Body of pancreas (tissue), 4 donors: ENCODE measurements around the gene MC4R. TPM values are rescaled to one million over a fixed set of nuclear protein-coding genes. Genes with fewer than 3 reads are reported as not detected.

ENCODE experiments used
- ATAC-seq: fragments of 150-250 bp; one replicate; pipeline ENCODE4 v1.9.1; 2016
- DNase-seq, 4 donors: peaks; one replicate each; pipeline ENCODE4 v3.0.0-alpha.2; 2019
- H3K27ac ChIP-seq, 4 donors: fragments of 200-600 bp; sonication (generic); 1 replicate in 3 of 4; 2 replicates in 1 of 4; pipeline versions ENCODE4 v1.5.1 to v1.6.1; 2016 to 2019; ENCODE audit warnings: mild to moderate bottlenecking in 1 of 4, mixed read lengths in 1 of 4, moderate library complexity in 1 of 4
- H3K27me3 ChIP-seq, 2 donors: fragments of 200-600 bp; sonication (generic); one replicate each; pipeline ENCODE4 v1.6.0; 2016; ENCODE audit warnings: mild to moderate bottlenecking in 1 of 2
- H3K36me3 ChIP-seq, 2 donors: fragments of 200-600 bp; sonication (generic); replicated peaks in 1 of 2; 2 replicates each; pipeline ENCODE4 v1.5.1; 2016; ENCODE audit warnings: low read depth in 2 of 2; ENCODE audit not compliant: insufficient read depth in 1 of 2
- H3K4me1 ChIP-seq: fragments of 200-600 bp; sonication (generic); one replicate; pipeline ENCODE4 v1.6.0; 2016
- H3K4me3 ChIP-seq, 2 donors: fragments of 200-600 bp; sonication (generic); 1 replicate in 1 of 2; 2 replicates in 1 of 2; pipeline ENCODE4 v1.5.1; 2016 to 2019
- H3K9me3 ChIP-seq, 3 donors: fragments of 200-600 bp; sonication (generic); 1 replicate in 2 of 3; 2 replicates in 1 of 3; pipeline ENCODE4 v1.5.1; 2016
- POLR2A ChIP-seq, 3 donors: fragments of 450-650 bp; IDR thresholded peaks; one replicate each; pipeline ENCODE4 v1.6.1; 2016; ENCODE audit warnings: antibody characterized with exemption in 3 of 3, mild to moderate bottlenecking in 2 of 3
- WGBS, 2 donors: methylation state at CpG; one replicate each; pipeline ENCODE4 v1.1.5; 2017; 5-methylcytosine and 5-hydroxymethylcytosine counted together
- intact Hi-C: fragments of 100-400 bp; cut with DNase I; formaldehyde crosslinking; loops from one replicate; pipeline ENCODE4 v1.15.1; 2023
- total RNA-seq, 2 donors: library from RNA; depleted of rRNA; stranded (reverse); fragments of >200 nt; gene quantifications; one replicate each; pipeline ENCODE4 v1.1.0, GENCODE V29; 2016
- TF ChIP-seq, protein P1 (sequence below), 7 experiments: fragments of 450-650 bp in 4 of 7; fragments of 200-600 bp in 3 of 7; sonication (generic) in 3 of 7; IDR thresholded peaks; one replicate each; pipeline ENCODE4 v1.5.1; 2016 to 2019; ENCODE audit warnings: antibody characterized with exemption in 7 of 7

MC4R gene
- total RNA-seq, 2 donors from 2014 or later = not detected

DNA sequence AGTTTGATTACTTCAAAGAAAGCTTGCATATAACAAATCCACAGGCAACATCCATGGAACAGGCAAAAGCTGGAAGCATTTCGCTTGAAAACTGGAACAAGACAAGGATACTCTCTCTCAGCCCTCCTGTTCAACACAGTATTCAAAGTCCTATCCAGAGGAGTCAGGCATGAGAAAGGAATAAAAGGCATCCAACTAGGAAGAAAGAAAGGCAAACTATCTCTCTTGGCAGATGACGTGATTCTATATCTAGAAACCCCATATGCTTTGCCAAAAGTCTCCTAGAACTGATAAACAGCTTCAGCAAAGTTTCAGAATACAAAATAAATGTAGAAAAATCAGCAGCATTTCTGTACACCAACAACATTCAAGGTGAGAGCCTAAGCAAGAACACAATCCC is 34.1 kb upstream of the MC4R start:
- Histone ChIP-seq H3K36me3 (no peaks in the 10 kb centered on the region), H3K4me1 (no peaks in the 10 kb centered on the region), H3K27me3 (no peaks in the 10 kb centered on the region), H3K4me3 (no peak overlapping the region), H3K27ac (no peak overlapping the region), H3K9me3 (no peaks in the 10 kb centered on the region)
- intact Hi-C loops = no loop called here
- DNase-seq = no peak
- TF ChIP-seq, protein P1, sequence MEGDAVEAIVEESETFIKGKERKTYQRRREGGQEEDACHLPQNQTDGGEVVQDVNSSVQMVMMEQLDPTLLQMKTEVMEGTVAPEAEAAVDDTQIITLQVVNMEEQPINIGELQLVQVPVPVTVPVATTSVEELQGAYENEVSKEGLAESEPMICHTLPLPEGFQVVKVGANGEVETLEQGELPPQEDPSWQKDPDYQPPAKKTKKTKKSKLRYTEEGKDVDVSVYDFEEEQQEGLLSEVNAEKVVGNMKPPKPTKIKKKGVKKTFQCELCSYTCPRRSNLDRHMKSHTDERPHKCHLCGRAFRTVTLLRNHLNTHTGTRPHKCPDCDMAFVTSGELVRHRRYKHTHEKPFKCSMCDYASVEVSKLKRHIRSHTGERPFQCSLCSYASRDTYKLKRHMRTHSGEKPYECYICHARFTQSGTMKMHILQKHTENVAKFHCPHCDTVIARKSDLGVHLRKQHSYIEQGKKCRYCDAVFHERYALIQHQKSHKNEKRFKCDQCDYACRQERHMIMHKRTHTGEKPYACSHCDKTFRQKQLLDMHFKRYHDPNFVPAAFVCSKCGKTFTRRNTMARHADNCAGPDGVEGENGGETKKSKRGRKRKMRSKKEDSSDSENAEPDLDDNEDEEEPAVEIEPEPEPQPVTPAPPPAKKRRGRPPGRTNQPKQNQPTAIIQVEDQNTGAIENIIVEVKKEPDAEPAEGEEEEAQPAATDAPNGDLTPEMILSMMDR (IDR thresholded peaks at IDR 0.05) = no peak
- no peak for TF ChIP-seq POLR2A (IDR thresholded peaks at IDR 0.05)
- WGBS, 2 donors = 39 to 46% methylated on average over 2 of the region's 2 CpGs
- no peak for ATAC-seq

DNA sequence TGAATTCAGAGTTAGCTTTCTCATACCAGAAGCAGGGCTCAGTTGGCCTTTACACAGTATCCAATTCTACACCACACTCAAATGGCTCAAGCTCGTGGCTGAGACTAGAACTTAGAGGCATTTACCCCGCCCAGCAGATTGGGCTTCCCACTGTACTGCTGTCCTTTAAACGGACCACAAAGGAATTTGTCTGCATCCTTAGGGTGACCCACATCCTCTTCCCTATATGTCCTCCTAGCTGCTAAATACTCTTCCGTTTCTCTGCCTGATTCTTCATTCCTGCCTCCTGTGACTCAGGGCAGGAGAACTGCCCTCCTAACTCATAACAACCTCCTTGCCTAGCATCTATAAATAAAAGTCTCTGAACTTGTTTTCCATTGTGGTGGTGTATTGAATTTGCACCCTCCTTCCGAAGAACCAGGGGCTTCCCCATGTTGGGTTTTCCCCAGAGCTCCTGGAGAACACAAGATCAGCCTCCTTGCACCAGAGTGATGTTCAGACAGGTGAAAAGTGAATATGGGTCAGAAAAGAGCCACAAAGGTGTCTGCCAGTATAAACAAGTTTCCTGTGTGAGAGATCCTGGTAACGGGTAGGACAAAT is 32.0 kb upstream of the MC4R start:
- intact Hi-C loops = no loop called here
- Histone ChIP-seq H3K27ac (no peak overlapping the region), H3K36me3 (no peaks in the 10 kb centered on the region), H3K4me3 (no peak overlapping the region), H3K27me3 (no peaks in the 10 kb centered on the region), H3K4me1 (no peaks in the 10 kb centered on the region), H3K9me3 (no peaks in the 10 kb centered on the region)
- no peak for TF ChIP-seq POLR2A (IDR thresholded peaks at IDR 0.05)
- TF ChIP-seq, protein P1 (IDR thresholded peaks at IDR 0.05) = no peak
- no peak for DNase-seq
- 41 to 51% methylated on average over 6 of the region's 6 CpGs for WGBS, 2 donors
- no peak for ATAC-seq

DNA sequence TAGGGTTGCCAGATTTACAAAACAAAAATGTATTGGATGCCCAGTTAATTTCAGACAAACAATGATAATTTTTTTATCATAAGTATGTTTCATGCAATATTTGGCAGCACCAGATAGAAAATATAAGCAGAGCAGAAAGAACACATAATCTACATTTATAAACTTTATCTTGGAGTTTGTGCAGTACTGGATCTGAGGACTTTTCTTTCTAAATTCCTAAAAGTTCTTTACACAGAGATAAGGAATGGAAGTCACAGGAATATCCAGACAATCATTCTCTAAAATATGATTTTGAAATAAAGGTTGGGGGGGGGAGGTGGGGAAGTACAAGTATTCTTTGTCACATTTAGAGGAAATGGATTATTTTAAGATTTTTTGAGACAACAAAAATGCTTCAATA is 28.8 kb upstream of the MC4R start:
- DNase-seq (no peak), ATAC-seq (no peak)
- Histone ChIP-seq H3K27me3 (no peaks in the 10 kb centered on the region), H3K27ac (no peak overlapping the region), H3K4me1 (no peaks in the 10 kb centered on the region), H3K9me3 (no peaks in the 10 kb centered on the region), H3K4me3 (no peak overlapping the region), H3K36me3 (no peaks in the 10 kb centered on the region)
- no peak for TF ChIP-seq POLR2A (IDR thresholded peaks at IDR 0.05)
- TF ChIP-seq, protein P1 (IDR thresholded peaks at IDR 0.05) = no peak
- intact Hi-C loops = no loop called here

DNA sequence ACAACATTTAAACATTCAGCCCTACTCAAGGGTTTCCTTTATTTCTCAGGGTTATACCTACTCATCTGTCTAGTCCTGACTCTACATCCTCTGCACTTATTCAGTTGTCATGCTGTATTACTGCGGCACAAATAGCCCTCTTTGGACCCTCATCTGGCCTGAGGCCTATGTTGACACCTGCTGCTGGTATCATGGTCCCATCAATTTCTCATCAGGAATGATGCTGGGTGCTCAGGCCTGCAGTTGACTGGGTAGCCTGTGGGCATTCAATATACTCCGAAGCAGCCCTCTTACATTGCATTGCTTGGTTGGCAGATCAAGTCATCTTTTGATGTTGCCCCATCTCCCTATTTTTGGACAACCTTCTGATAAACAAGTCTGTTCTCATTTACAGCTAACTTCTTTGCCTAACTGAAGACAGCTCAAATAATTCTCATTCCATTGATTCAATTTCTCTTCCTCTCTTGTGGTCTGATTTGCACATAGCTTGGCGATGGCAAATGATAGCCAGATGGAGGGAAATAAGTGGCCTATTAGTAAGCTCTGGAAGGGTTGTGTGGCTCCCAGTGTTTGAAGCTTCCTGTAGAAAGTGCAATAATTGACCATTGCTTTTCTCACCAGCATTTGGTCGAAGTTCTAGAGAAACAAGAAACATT is 19.1 kb upstream of the MC4R start:
- Histone ChIP-seq H3K4me1 (no peaks in the 10 kb centered on the region), H3K27ac (no peak overlapping the region), H3K36me3 (no peaks in the 10 kb centered on the region), H3K4me3 (no peak overlapping the region), H3K27me3 (no peaks in the 10 kb centered on the region), H3K9me3 (no peaks in the 10 kb centered on the region)
- TF ChIP-seq, protein P1 (IDR thresholded peaks at IDR 0.05) = no peak
- TF ChIP-seq POLR2A (IDR thresholded peaks at IDR 0.05) = no peak
- intact Hi-C loops = no loop called here
- DNase-seq (no peak), ATAC-seq (no peak)
- 58 to 67% methylated on average over 4 of the region's 4 CpGs for WGBS, 2 donors

DNA sequence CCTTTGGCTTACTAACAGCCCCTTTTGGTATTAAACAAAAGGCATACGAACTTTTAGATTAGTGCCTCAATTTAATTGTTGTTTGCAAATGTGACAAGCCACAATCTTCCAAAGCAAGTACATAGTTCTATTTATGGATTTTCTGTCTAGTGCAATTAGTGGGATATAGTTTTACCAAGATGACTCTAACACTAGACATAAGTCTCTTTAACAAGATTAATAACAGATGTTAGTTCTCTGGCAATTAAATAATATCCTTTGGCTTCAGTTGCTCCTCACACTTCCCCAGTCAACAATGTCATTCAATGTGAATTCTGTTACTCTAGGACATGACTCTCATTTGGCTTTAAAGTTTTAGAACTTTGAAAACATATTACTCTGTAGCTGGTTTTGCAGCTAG is 16.7 kb upstream of the MC4R start:
- ATAC-seq = no peak
- intact Hi-C loops = no loop called here

More for the DNA sequence above, 16.7 kb upstream of the MC4R start:
- no peak for TF ChIP-seq POLR2A (IDR thresholded peaks at IDR 0.05)
- TF ChIP-seq, protein P1 (IDR thresholded peaks at IDR 0.05) = no peak
- Histone ChIP-seq H3K36me3 (no peaks in the 10 kb centered on the region), H3K9me3 (no peaks in the 10 kb centered on the region), H3K4me3 (no peak overlapping the region), H3K4me1 (no peaks in the 10 kb centered on the region), H3K27me3 (no peaks in the 10 kb centered on the region), H3K27ac (no peak overlapping the region)
- no peak for DNase-seq
- 23 to 26% methylated on average over 1 of the region's 1 CpG for WGBS, 2 donors
